Right lobe of liver (tissue), 4 donors: ENCODE data around the gene NFRKB.

Experiments
- POLR2A ChIP-seq: fragments of 450-650 bp; IDR thresholded peaks from one replicate; pipeline ENCODE4 v1.6.1; 2017; ENCODE audit warnings: antibody characterized with exemption, mild to moderate bottlenecking
- TF ChIP-seq, protein P1 (sequence below), 4 donors: fragments of 200-600 bp in 3 of 4; fragments of 450-650 bp in 1 of 4; IDR thresholded peaks; one replicate each; pipeline versions ENCODE4 v1.5.1 to v1.8.0; 2016 to 2022; ENCODE audit warnings: antibody characterized with exemption in 4 of 4, mild to moderate bottlenecking in 2 of 4
- donor health status: DM: no; HTN: no; CAD: no.
- donor health status: DM: no; HTN: no; CAD: no.
- donor health status: DM: no; HTN: yes; CAD: no.

DNA sequence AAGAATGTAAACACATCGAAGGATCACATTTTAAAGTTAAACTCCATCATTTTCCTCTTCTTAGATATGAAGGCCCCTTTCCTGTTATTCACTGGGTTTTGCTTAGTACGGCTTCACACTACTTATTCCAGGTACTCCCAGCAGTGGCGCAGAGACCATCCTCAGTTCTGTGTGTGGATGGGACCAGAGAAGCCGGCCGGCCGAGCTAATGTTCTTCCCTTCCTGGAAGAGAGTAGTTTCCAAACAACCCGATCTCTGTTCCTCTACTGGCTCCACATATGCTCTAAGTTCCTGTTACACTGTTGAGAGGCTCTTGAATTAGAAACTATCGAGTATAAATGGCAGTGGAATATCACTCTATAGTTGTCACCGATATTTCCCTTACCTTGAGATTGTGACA, 684 bp upstream of the NFRKB start:
- no peak for TF ChIP-seq POLR2A
- TF ChIP-seq, protein P1, sequence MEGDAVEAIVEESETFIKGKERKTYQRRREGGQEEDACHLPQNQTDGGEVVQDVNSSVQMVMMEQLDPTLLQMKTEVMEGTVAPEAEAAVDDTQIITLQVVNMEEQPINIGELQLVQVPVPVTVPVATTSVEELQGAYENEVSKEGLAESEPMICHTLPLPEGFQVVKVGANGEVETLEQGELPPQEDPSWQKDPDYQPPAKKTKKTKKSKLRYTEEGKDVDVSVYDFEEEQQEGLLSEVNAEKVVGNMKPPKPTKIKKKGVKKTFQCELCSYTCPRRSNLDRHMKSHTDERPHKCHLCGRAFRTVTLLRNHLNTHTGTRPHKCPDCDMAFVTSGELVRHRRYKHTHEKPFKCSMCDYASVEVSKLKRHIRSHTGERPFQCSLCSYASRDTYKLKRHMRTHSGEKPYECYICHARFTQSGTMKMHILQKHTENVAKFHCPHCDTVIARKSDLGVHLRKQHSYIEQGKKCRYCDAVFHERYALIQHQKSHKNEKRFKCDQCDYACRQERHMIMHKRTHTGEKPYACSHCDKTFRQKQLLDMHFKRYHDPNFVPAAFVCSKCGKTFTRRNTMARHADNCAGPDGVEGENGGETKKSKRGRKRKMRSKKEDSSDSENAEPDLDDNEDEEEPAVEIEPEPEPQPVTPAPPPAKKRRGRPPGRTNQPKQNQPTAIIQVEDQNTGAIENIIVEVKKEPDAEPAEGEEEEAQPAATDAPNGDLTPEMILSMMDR (IDR thresholded peaks at IDR 0.05): no peak
